Peyer's patch (tissue), 4 donors: ENCODE results near the gene SELENOI. TPM values are rescaled to one million over a fixed set of nuclear protein-coding genes. Genes with fewer than 3 reads are reported as not detected.

Experiments used
- DNase-seq, 3 donors: peaks; one replicate each; pipeline ENCODE4 v3.0.0-alpha.2; 2017 to 2019
- H3K27ac ChIP-seq, 4 donors: fragments of 200-600 bp; sonication (generic); one replicate each; pipeline ENCODE4 v1.5.1; 2016 to 2019
- H3K27me3 ChIP-seq, 2 donors: fragments of 200-600 bp; sonication (generic); one replicate each; pipeline ENCODE4 v1.5.1; 2019
- H3K36me3 ChIP-seq, 3 donors: fragments of 200-600 bp; sonication (generic); one replicate each; pipeline ENCODE4 v1.5.1; 2016 to 2019
- H3K4me1 ChIP-seq, 4 donors: fragments of 200-600 bp; sonication (generic); one replicate each; pipeline ENCODE4 v1.5.1; 2016 to 2019
- H3K4me3 ChIP-seq, 4 donors: fragments of 200-600 bp; sonication (generic); 1 replicate in 3 of 4; 2 replicates in 1 of 4; pipeline ENCODE4 v1.5.1; 2016 to 2019; ENCODE audit warnings: mild to moderate bottlenecking in 1 of 4
- H3K9me3 ChIP-seq, 4 donors: fragments of 200-600 bp; sonication (generic); one replicate each; pipeline ENCODE4 v1.5.1; 2016 to 2019; ENCODE audit warnings: mild to moderate bottlenecking in 1 of 4
- POLR2A ChIP-seq, 2 donors: fragments of 450-650 bp; IDR thresholded peaks; one replicate each; pipeline ENCODE4 v1.5.1; 2017; ENCODE audit warnings: antibody characterized with exemption in 2 of 2, mild to moderate bottlenecking in 2 of 2, moderate library complexity in 2 of 2
- total RNA-seq, 4 donors: library from RNA; depleted of rRNA; stranded (reverse); fragments of >200 nt; gene quantifications; one replicate each; pipeline ENCODE4 v1.1.0, GENCODE V29; 2016
- TF ChIP-seq, protein P1 (sequence below), 6 experiments: fragments of 450-650 bp in 4 of 6; fragments of 200-600 bp in 2 of 6; sonication (generic) in 1 of 6; IDR thresholded peaks; one replicate each; pipeline ENCODE4 v1.5.1; 2017 to 2019; ENCODE audit warnings: antibody characterized with exemption in 6 of 6, mild to moderate bottlenecking in 3 of 6, moderate library complexity in 1 of 6

The SELENOI gene
- total RNA-seq, 4 donors from 2014 or later, result 28.1 to 82.1 (median 51.2) TPM

DNA sequence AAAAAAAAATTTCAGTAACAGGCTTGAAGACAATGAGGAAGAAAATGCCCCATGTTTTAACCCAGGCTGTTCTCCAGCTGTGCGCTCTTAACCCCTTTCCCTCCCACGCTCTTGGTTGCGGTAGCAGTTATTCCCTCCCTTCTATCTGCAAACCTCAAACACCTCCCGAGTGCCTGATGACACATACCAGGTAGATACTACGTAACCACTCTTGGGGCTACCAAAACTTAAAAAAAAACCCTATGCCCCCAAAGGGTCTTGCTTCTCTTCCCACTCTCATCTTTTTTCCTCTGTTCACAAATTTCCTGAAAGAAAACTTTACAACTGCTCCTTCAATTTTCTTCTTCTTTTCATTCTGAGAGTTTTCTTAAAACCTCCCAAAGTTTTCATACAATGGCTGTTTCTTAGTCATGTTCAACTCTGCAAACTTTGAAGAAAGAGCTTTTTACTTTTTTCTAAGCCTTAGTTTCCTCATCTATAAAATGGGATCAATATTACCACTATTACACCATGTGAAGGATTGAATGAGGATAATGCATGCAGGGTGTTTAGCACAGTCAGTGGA, 50.9 kb downstream of the SELENOI start:
- Histone ChIP-seq H3K9me3 (no peaks in the 10 kb centered on the region), H3K4me1 (peaks cover 0 to 5% (median 0%) of the 10 kb centered on the region in 4 donors), H3K27me3 (no peaks in the 10 kb centered on the region), H3K27ac (no peak overlapping the region), H3K36me3 (peaks cover 0 to 12% (median 0%) of the 10 kb centered on the region in 3 donors), H3K4me3 (no peak overlapping the region)
- no peak for DNase-seq
- TF ChIP-seq, protein P1, sequence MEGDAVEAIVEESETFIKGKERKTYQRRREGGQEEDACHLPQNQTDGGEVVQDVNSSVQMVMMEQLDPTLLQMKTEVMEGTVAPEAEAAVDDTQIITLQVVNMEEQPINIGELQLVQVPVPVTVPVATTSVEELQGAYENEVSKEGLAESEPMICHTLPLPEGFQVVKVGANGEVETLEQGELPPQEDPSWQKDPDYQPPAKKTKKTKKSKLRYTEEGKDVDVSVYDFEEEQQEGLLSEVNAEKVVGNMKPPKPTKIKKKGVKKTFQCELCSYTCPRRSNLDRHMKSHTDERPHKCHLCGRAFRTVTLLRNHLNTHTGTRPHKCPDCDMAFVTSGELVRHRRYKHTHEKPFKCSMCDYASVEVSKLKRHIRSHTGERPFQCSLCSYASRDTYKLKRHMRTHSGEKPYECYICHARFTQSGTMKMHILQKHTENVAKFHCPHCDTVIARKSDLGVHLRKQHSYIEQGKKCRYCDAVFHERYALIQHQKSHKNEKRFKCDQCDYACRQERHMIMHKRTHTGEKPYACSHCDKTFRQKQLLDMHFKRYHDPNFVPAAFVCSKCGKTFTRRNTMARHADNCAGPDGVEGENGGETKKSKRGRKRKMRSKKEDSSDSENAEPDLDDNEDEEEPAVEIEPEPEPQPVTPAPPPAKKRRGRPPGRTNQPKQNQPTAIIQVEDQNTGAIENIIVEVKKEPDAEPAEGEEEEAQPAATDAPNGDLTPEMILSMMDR (IDR thresholded peaks at IDR 0.05), result no peak
- TF ChIP-seq POLR2A (IDR thresholded peaks at IDR 0.05), result no peak

DNA sequence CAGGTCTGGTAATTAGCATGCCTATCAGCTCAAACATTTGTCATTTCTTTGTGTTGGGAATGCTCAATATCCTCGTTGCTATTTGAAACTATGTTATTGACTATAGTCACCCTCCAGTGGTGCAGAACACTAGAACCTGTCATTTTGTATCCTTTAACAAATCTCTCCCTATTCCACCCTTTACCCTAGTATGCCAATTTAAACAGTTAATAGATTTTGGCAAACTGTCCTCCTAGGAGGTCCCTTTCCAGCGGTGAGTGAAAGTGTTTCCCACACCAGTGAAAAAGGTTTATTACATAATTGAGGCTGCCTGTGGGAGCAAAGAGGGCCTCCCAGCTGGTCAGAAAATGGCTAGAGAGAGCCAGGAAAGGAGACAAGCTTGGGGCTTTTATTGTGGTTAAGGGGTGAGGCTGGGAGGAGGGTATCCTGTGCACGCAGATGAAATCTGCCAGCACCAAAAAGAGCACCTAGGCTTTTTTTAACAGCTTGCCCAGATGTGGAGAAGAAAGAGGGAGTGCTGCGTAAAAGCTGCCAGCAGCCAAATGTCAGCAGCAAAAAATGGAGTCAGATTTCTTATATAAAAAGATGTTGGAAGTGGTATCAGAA, 53.9 kb downstream of the SELENOI start:
- Histone ChIP-seq H3K4me1 (peaks cover 0 to 8% (median 0%) of the 10 kb centered on the region in 4 donors), H3K9me3 (no peaks in the 10 kb centered on the region), H3K27me3 (no peaks in the 10 kb centered on the region), H3K27ac (no peak overlapping the region), H3K36me3 (no peaks in the 10 kb centered on the region), H3K4me3 (no peak overlapping the region)
- DNase-seq, result no peak
- TF ChIP-seq, protein P1 (IDR thresholded peaks at IDR 0.05), result no peak
- TF ChIP-seq POLR2A (IDR thresholded peaks at IDR 0.05), result no peak

DNA sequence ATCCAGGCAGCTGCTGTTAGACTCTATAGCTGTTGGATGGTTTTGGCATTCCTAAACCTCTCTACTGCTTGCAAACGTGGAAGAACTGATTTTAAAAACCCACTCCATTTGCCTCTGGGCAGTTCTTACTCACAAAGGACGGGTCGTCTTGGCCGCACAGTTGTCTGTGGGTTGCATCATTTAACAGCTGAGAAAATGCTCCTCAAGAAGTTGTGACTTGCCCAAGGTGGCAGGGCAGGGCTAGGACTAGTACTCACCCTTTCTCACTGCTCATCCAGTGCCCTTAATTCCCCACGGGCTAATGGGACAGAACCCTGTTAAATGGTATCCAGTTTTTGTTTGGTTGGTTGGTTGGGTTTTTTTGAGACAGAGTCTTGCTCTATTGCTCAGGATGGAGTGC, 54.8 kb downstream of the SELENOI start:
- TF ChIP-seq, protein P1 (IDR thresholded peaks at IDR 0.05), result no peak
- no peak for TF ChIP-seq POLR2A (IDR thresholded peaks at IDR 0.05)

DNA sequence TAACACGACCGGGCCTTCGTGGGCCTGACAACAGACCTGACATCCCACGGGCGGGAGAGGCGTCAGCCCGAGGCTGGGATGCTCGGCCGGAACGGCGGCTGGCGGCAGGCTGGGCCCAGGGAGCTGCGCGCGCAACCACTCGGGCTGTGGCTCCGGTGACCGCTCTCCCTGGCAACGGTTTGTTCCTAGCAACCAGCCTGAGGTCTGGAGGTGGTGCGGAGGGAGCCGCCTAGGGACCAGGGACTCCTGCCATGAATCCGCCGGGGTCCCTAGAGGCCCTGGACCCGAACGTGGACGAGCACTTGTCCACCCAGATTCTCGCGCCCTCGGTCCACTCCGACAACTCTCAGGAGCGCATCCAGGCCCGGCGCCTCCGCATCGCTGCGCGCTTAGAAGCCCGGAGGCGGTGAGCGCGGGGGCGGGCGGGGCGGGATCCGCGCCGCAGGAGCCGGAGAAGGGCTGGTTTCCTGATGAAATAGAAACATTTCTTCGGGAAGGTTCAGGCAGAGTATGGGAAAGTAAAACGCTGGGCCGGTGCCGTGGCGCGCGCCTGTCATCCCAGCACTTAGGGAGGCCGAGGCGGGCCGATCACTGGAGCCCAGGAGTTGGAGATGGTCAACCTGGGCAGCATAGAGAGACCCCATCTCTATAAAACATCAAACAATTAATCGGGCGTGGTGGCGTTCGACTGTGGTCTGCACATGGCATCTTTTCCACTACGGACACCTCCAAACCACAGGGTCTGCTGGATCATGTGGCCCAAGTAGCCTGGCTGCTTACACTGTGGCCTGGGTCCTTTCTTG, 56.0 kb downstream of the SELENOI start, which contains the start of gene DRC1:
TSS of gene DRC1 (plus strand) at position 182 of the 803 bp plus-strand sequence. CDS start at position 252, 70 bp downstream.
- TF ChIP-seq, protein P1 (IDR thresholded peaks at IDR 0.05), result no peak
- no peak for TF ChIP-seq POLR2A (IDR thresholded peaks at IDR 0.05)
- Histone ChIP-seq H3K4me3 (peak within 1 kb of the TSS in 2 of 4 donors; percentile 24 to 34), H3K36me3 (no peaks in the 10 kb centered on the region), H3K27ac (no peak within 1 kb of the TSS), H3K4me1 (peaks cover 0 to 8% (median 0%) of the 10 kb centered on the region in 4 donors), H3K27me3 (no peaks in the 10 kb centered on the region), H3K9me3 (no peaks in the 10 kb centered on the region)
- peak in 2 of 3 donors; percentile 49 to 69 for DNase-seq

More for the DNA sequence above, 54.8 kb downstream of the SELENOI start:
- H3K27me3 ChIP-seq, result no peaks in the 10 kb centered on the region
- H3K9me3 ChIP-seq, result no peaks in the 10 kb centered on the region
- no peak for DNase-seq
- H3K27ac ChIP-seq, result no peak overlapping the region
- no peaks in the 10 kb centered on the region for H3K36me3 ChIP-seq
- H3K4me3 ChIP-seq, result no peak overlapping the region
- H3K4me1 ChIP-seq, result peaks cover 0 to 8% (median 0%) of the 10 kb centered on the region in 4 donors

DNA sequence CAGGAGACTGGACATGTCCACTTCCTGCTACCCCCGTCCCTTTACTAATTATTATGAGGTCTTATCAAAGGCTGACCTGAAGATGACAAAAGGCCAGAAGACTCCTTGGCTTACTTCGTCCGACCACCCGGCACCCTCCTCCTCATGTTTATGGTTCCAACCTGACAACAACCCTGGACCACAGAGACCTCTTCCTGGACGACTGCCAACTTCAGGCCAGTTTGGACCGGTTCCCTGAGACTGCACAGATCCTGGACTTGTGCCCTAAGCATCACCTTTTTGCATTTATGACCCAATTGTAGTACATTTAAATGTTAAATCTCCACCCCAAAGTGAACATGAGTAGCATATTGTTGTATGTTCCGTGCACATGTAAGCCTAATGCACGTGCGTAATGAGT, 61.6 kb downstream of the SELENOI start:
- no peak for DNase-seq
- Histone ChIP-seq H3K9me3 (no peaks in the 10 kb centered on the region), H3K27me3 (no peaks in the 10 kb centered on the region), H3K36me3 (no peaks in the 10 kb centered on the region), H3K27ac (no peak overlapping the region), H3K4me1 (no peaks in the 10 kb centered on the region), H3K4me3 (no peak overlapping the region)
- TF ChIP-seq, protein P1 (IDR thresholded peaks at IDR 0.05), result no peak
- TF ChIP-seq POLR2A (IDR thresholded peaks at IDR 0.05), result no peak
